Parietal lobe (tissue), 2 donors: ENCODE data around the gene TCF3. TPM values are rescaled to one million over a fixed set of nuclear protein-coding genes. Genes with fewer than 3 reads are reported as not detected.

Source experiments
- small RNA-seq: library from RNA; depleted of rRNA; stranded (forward); fragments of <200 nt; gene quantifications from one replicate; pipeline ENCODE3, GENCODE V24; 2014; ENCODE audit warnings: low replicate concordance
- total RNA-seq: library from RNA; depleted of rRNA; stranded (reverse); fragments of >200 nt; gene quantifications from one replicate; pipeline ENCODE4 v1.2.3, GENCODE V29; 2014

The TCF3 gene
- 33.8 TPM for total RNA-seq

GRCh38 chr19:1652471-1653299, at the start of gene TCF3:
TSS of gene TCF3 (minus strand) at chr19:1652615. CDS start at chr19:1650248, 2,367 bp downstream.

GRCh38 chr19:1605236-1606137, 46.9 kb downstream of the TCF3 start, which contains the start of gene UQCR11:
TSS of gene UQCR11 (minus strand) at chr19:1605462. CDS start at chr19:1605409, 53 bp downstream.

GRCh38 chr19:1592755-1593500, 59.5 kb downstream of the TCF3 start, which contains the start of gene MBD3:
TSS of gene MBD3 (minus strand) at chr19:1592865. CDS start at chr19:1592631, 234 bp downstream.

GRCh38 chr19:1568320-1569019, 83.9 kb downstream of the TCF3 start, which contains the start of gene MEX3D:
TSS of gene MEX3D (minus strand) at chr19:1568325. CDS start at chr19:1568058, 267 bp downstream.

Small RNAs within 50 kb of the gene (small RNA-seq; reads per million reads assigned to genes)
- gene AC005943.2 (not detected), gene RN7SL477P (not detected), gene RNU6-1223P (not detected)

Other genes with a start within 250 kb of the TCF3 start
- 40.1 TPM for gene DAZAP1, start 245.0 kb downstream of the TCF3 start, total RNA-seq
- 535 TPM for gene RPS15, start 214.2 kb downstream of the TCF3 start, total RNA-seq
- gene APC2, start 202.5 kb downstream of the TCF3 start, total RNA-seq: 276 TPM
- 24.1 TPM for gene C19orf25, start 173.4 kb downstream of the TCF3 start, total RNA-seq
- 3.8 TPM for gene PCSK4, start 162.3 kb downstream of the TCF3 start, total RNA-seq
- gene REEP6, start 161.4 kb downstream of the TCF3 start, total RNA-seq: 2.2 TPM
- not detected for gene ADAMTSL5, start 139.6 kb downstream of the TCF3 start, total RNA-seq
- 0.31 TPM for gene PLK5, start 128.5 kb downstream of the TCF3 start, total RNA-seq
- gene MEX3D, start 84.3 kb downstream of the TCF3 start, total RNA-seq: 44.8 TPM
- gene MBD3, start 59.8 kb downstream of the TCF3 start, total RNA-seq: 67.6 TPM
- 52.0 TPM for gene UQCR11, start 47.2 kb downstream of the TCF3 start, total RNA-seq
- not detected for gene ONECUT3, start 100.9 kb upstream of the TCF3 start, total RNA-seq
- under 0.01 TPM for gene ATP8B3, start 159.7 kb upstream of the TCF3 start, total RNA-seq
- gene REXO1, start 195.9 kb upstream of the TCF3 start, total RNA-seq: 11.0 TPM
- 3.4 TPM for gene KLF16, start 211.0 kb upstream of the TCF3 start, total RNA-seq
- 37.9 TPM for gene ABHD17A, start 232.9 kb upstream of the TCF3 start, total RNA-seq